ENCODE results near the gene TTC21B.

- no peak for TF ChIP-seq RBBP5 (IDR thresholded peaks at IDR 0.05; ENCODE audit: borderline replicate concordance, low read depth, low read length)
- no peak for TF ChIP-seq POLR2A (IDR thresholded peaks at IDR 0.05; ENCODE audit: control extremely low read depth in 1 of 2, low read depth in 2 of 2, low read length in 2 of 2)
Observed at GRCh38 chr2:165889798-165890197, 63.8 kb downstream of the TTC21B start.
